GM11168 (cell line): ENCODE data around the gene PC.

Source experiments
- in situ Hi-C: fragments of 300-500 bp; cut with MboI; formaldehyde crosslinking; loops from one replicate; pipeline ENCODE4 v1.12.0; 2022; ENCODE audit warnings: low sequenced_read_pairs; ENCODE audit not compliant: unreplicated experiment

PC gene

DNA sequence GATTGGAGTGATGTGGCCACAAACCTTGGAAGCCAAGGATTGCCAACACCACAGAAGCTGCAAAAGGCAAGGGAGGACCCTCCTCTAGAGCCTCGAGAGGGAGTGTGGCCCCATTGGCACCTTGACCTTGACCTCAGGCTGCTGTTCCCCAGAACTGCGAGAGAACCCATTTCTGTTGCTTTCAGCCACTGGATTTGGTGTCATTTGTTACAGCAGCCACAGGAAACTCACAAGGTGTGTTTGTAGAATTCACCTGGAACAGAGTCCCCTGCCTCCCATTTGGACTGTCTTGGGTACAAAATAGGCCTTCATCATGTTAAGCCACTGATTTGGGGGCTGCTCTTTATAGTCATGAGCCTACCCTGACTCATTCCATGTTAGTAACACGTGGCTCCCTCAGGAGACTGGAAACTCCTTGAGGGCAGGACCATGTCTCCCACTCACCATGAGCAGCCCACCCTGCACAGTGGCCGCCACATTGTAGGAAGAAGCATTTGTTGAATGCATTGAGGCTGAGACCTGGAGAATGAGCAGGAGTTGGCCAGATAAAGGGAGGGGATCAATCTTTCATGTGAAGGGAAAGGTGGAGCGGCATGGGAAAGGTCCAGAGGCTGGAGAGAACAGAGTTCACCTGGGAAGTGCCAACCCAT is 25.2 kb upstream of the PC start:
- in situ Hi-C loops: no loop called here

- in situ Hi-C loops: no loop called here
Observed at GRCh38 chr11:66981976-66982578, 23.9 kb upstream of the PC start.

- in situ Hi-C loops: no loop called here
Observed at GRCh38 chr11:66979336-66979980, 21.3 kb upstream of the PC start.

- in situ Hi-C loops: no loop called here
Observed at GRCh38 chr11:66978717-66979116, 20.5 kb upstream of the PC start.

DNA sequence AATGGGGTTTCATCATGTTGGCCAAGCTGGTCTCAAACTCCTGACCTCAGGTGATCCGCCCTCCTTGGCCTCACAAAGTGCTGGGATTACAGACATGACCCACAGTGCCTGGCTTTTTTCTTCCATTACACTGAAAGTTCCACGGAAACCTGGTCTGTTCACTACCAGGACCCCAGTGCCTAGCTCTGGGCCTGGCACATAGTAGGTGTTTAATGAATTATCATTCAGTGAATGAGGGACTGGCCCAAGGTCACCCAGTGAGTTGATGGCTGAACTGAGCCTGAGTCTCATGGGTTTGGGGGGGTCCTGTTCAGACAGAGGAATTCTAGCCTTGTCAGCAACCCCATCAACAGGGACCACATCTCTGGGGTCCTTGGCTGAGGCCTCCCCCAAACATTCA is 20.0 kb upstream of the PC start:
- in situ Hi-C loops: no loop called here

- in situ Hi-C loops: no loop called here
Observed at GRCh38 chr11:66976925-66977324, 18.7 kb upstream of the PC start.

- in situ Hi-C loops: no loop called here
Observed at GRCh38 chr11:66976028-66976467, 17.9 kb upstream of the PC start.

- in situ Hi-C loops: no loop called here
Observed at GRCh38 chr11:66975405-66976027, 17.3 kb upstream of the PC start.

DNA sequence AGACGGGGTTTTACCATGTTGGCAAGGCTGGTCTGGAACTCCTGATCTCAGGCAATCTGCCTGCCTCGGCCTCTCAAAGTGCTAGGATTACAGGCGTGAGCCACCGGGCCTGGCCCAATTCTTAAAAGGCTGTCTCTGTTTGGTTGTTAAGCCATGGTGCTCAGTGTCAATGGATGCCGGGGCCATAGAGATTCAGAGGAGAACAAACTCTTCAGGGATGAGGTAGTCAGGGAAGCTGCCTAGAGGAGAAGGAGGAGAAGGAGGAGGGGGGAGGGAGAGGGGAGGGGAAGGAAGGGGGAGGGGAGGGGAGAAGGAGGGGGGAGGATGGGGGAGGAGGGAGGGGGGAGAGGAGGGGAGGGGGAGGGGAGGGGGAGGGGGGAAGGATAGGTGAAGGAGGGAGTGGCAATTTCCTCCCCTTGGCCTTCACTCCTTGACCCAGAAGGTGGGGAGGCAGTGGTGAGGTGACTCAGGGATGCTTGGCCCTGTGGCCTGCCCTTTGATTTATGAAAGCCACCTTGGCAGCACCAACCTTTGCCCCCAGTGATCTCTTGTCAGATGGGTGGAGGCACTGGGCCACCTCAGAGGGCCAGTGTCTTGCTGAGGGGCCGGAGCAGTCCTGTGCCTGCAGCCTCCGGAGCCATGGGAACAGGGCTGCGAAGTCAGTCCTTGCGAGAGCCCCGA is 16.7 kb upstream of the PC start, which contains the start of gene C11orf86:
Gene C11orf86 (plus strand): TSS at position 581 of the 681 bp plus-strand sequence. CDS start 59 bp downstream, at position 640.
- in situ Hi-C loops: no loop called here

DNA sequence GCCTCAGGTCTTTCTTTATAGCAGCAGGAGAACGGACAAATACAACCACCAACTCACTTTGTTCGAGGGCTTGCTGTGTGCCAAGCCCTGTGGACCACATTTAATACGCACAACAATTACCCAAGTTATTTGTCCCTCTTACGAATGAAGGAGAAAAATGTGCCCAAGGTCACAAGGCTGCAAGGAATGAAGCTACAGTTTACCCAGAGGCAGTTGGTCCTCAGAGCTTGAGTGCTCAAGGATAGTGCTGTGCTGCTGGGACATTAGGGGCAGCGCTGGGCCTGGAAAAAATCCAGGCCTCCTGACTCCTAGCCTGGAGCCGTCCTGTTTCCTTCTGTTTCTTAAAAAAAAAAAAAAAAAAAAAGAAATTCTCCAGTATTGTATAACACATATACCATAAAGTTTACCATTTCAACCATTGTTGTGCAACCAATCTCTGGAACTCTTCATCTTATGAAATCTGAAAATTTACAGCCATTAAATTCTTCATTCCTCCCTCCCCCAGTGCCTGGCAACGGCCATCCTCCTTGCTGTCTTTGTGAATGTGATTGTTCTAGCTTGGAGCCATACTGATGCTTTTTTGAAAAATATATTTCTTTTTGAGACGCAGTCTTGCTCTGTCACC is 15.9 kb upstream of the PC start:
- in situ Hi-C loops: no loop called here

GRCh38 chr11:66971488-66971887 is 13.3 kb upstream of the PC start:
- in situ Hi-C loops: no loop called here

GRCh38 chr11:66970807-66971442 is 12.7 kb upstream of the PC start:
- in situ Hi-C loops: no loop called here

DNA sequence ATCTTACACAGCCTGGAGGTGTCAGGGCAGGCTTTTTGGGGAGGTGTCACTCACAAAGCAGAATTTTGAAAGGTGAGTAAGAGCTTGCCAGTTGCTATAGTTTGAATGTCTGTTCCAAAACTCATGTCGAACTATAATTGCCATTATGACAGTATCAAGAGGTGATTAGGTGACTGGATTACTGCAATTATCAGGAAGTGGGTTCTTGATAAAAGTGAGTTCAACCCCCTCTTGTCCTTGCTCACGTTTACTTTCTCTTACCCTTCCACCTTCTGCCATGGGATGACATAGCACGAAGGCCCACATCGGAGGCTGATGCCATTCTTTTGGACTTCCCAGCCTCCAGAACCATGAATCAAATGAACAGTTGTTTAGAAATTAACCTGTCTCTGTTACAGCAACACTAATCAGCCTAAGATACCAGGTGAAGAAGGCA is 12.2 kb upstream of the PC start:
- in situ Hi-C loops: no loop called here

- in situ Hi-C loops: no loop called here
Observed at GRCh38 chr11:66969584-66970225, 11.5 kb upstream of the PC start.

GRCh38 chr11:66967670-66968425 is 9.7 kb upstream of the PC start:
- in situ Hi-C loops: no loop called here

DNA sequence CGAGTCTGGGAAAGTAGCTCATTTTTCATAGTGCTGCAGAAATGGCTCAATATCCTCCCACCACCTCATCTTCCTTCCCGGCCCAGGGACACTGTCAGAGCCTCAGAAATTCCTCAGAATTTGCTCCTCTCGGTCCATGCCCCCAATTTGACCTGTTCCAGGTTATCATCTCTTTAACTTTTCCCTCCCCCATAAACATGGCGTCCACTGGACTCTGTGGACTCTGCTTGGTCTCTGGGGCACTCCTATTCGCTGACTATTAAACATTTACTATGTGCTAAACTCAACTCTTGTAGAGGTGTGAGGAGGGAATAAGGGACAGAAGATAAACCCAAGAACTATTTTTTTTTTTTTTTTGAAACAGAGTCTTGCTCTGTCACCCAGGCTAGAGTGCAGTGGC is 8.2 kb upstream of the PC start:
- in situ Hi-C loops: no loop called here

GRCh38 chr11:66964495-66964894 is 6.3 kb upstream of the PC start:
- in situ Hi-C loops: no loop called here

GRCh38 chr11:66962801-66963200 is 4.6 kb upstream of the PC start:
- in situ Hi-C loops: no loop called here
